T-helper 17 cell (primary cell): ENCODE results near the gene SLC27A1. TPM values are rescaled to one million over a fixed set of nuclear protein-coding genes. Genes with fewer than 3 reads are reported as not detected.
A peak's percentile ranks its signal among the peaks of the same experiment; 100 is the strongest.

ENCODE experiments used
- ATAC-seq: fragments of 150-1000 bp; cut with Tn5 transposase; 2 replicates; pipeline ENCODE4 v1.10.0; 2021; ENCODE audit warnings: mild to moderate bottlenecking, moderate library complexity
- DNase-seq, 3 donors: peaks; one replicate each; pipeline versions ENCODE4 v3.0.0 to v3.0.0-alpha.2; 2020 to 2021
- H3K9me3 ChIP-seq: one replicate; pipeline ENCODE4 v1.7.0; 2013; ENCODE audit warnings: low read length, mild to moderate bottlenecking; ENCODE audit not compliant: control insufficient read depth, poor library complexity, severe bottlenecking
- H3K27ac Mint-ChIP-seq: one replicate; pipeline ENCODE4 v1.8.0; 2022; ENCODE audit warnings: mild to moderate bottlenecking, moderate library complexity, mixed read lengths
- H3K27me3 Mint-ChIP-seq: one replicate; pipeline ENCODE4 v1.8.0; 2022; ENCODE audit warnings: mixed read lengths
- H3K36me3 Mint-ChIP-seq: one replicate; pipeline ENCODE4 v1.8.0; 2022; ENCODE audit warnings: low read depth, mixed read lengths
- H3K4me1 Mint-ChIP-seq: one replicate; pipeline ENCODE4 v1.8.0; 2022; ENCODE audit warnings: mild to moderate bottlenecking, mixed read lengths
- H3K4me3 Mint-ChIP-seq: one replicate; pipeline ENCODE4 v1.8.0; 2022; ENCODE audit warnings: mild to moderate bottlenecking, moderate library complexity, mixed read lengths
- total RNA-seq, 4 donors: library from RNA in 2 of 4; stranded (reverse) in 2 of 4; gene quantifications; one replicate each; pipeline ENCODE4 v1.2.3 and lab custom pipeline; 2022 to 2026

Gene SLC27A1
- total RNA-seq, 2 donors from 2014 or later = 5.8 to 7.1 TPM

- ATAC-seq (peak; percentile 88), DNase-seq (peak; percentile 45 to 49 (median 45))
- peak within 1 kb of the TSS; percentile 72 for H3K4me3 Mint-ChIP-seq
- H3K27ac Mint-ChIP-seq = no peak within 1 kb of the TSS
- peaks cover 8% of the 10 kb centered on the region for H3K4me1 Mint-ChIP-seq
- peaks cover 9% of the 10 kb centered on the region for H3K27me3 Mint-ChIP-seq
- H3K9me3 ChIP-seq = no peaks in the 10 kb centered on the region
- no peaks in the 10 kb centered on the region for H3K36me3 Mint-ChIP-seq
Measured at GRCh38 chr19:17448131-17448967, 22.0 kb upstream of the SLC27A1 start, which contains the start of gene TMEM221. Gene TMEM221, minus strand, starts transcription at chr19:17448668. Its CDS starts 206 bp downstream, at chr19:17448462.

DNA sequence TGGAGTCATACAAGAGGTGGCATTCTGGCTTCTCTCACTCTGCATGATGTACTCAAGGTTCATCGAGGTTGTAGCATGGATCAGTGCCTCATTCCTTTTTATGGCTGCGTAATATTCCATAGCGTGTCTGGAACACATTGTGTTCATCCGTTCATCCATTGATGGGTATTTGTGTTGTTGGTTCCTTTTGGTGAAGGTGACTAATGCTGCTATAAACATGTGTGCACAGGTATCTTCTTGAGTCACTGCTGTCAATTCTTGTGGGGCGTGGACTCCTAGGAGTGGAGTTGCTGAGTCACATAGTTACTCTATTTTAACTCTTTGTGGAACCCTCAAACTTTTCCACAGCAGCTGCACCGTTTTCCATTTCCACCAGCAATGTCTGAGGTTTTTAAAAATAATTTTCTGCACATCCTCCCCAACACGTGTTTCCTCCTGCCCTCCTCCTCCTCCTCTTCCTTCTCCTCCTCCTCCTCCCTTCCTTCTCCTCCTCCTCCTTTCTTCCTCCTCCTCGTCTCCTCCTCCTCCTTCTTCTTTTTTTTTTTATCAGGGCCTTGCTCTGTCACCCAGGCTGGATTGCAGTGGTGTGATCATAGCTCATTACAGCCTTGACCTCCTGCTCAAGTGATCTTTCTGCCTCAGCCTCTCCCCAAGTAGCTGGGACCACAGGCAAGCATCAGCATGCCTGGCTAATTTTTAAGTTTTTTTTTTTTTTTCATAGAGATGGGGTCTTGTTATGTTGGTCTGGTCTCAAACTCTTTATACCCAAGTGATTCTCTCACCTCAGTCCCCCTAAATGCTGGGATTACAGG lies 19.9 kb upstream of the SLC27A1 start:
- no peaks in the 10 kb centered on the region for H3K9me3 ChIP-seq
- peaks cover 10% of the 10 kb centered on the region for H3K4me1 Mint-ChIP-seq
- ATAC-seq (no peak), DNase-seq (no peak)
- no peak overlapping the region for H3K27ac Mint-ChIP-seq
- H3K27me3 Mint-ChIP-seq = peaks cover 19% of the 10 kb centered on the region
- H3K36me3 Mint-ChIP-seq = no peaks in the 10 kb centered on the region
- no peak overlapping the region for H3K4me3 Mint-ChIP-seq

DNA sequence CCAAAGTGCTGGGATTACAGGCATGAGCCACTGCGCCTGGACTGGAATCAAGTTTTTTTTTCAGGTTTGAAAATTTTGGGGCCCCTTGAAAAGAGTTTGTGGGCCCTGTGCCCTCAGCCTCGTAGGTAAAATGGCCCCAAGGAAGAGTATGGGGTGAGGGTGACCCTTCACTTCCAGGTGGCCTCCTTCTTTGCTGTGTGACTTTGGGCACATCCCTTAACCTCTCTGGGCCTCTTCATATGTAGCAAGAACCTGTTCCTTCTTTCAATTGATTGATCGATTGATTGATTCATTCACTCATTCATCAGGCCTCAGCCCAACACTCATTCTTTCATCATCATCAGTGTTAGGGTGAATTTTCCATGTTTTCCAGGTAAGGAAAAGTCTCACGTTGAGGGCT lies 18.5 kb upstream of the SLC27A1 start:
- no peaks in the 10 kb centered on the region for H3K9me3 ChIP-seq
- ATAC-seq (no peak), DNase-seq (no peak)
- H3K27me3 Mint-ChIP-seq = peaks cover 25% of the 10 kb centered on the region
- no peak overlapping the region for H3K27ac Mint-ChIP-seq
- peaks cover 10% of the 10 kb centered on the region for H3K4me1 Mint-ChIP-seq
- no peak overlapping the region for H3K4me3 Mint-ChIP-seq
- no peaks in the 10 kb centered on the region for H3K36me3 Mint-ChIP-seq

GRCh38 chr19:17454576-17455071 lies 15.7 kb upstream of the SLC27A1 start:
- Mint-ChIP-seq H3K36me3 (no peaks in the 10 kb centered on the region), H3K4me3 (no peak overlapping the region), H3K27me3 (peaks cover 41% of the 10 kb centered on the region), H3K27ac (no peak overlapping the region), H3K4me1 (peaks cover 8% of the 10 kb centered on the region)
- no peak for DNase-seq
- no peaks in the 10 kb centered on the region for H3K9me3 ChIP-seq
- no peak for ATAC-seq

DNA sequence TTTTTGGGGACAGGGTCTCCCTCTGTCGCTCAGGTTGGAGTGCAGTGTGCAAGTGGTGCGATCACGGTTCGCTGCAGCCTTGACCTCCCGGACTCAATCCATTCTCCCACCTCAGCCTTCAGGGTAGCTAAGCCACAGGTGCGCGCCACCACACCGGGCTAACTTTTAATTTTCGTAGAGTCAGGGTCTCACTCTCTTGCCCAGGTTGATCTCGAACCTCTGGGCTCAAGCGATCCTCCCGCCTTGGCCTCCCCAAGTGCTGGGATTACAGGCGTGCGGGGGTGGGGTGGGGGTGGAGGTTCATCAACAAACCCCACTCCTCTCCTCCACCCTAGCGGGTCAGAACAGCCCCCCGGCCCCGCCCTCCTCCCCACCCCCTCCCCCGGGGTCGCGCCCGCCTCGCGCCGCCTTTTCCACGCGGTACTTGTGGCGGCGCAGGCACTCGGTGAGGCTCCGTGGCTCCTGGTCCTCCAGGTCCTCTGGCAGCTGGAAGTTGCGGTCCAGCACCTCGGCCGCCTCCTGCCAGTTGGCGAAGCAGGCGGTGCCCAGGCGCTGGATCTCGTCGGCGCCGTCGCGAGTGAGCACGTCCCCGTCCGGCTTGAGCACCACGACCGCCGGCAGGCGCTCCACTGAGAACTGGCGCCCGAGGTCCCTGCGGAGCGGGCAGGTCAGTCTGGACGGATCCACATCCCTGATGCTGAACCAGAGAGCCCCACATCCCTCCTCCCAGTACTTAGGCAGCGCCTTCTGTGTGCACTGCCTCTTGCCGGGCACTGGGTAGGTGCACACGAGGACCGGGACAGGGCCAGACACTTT lies 14.8 kb upstream of the SLC27A1 start:
- Mint-ChIP-seq H3K27ac (no peak overlapping the region), H3K4me3 (no peak overlapping the region), H3K27me3 (peaks cover 34% of the 10 kb centered on the region), H3K36me3 (no peaks in the 10 kb centered on the region), H3K4me1 (peaks cover 4% of the 10 kb centered on the region)
- no peak for ATAC-seq
- DNase-seq = no peak
- H3K9me3 ChIP-seq = no peaks in the 10 kb centered on the region

DNA sequence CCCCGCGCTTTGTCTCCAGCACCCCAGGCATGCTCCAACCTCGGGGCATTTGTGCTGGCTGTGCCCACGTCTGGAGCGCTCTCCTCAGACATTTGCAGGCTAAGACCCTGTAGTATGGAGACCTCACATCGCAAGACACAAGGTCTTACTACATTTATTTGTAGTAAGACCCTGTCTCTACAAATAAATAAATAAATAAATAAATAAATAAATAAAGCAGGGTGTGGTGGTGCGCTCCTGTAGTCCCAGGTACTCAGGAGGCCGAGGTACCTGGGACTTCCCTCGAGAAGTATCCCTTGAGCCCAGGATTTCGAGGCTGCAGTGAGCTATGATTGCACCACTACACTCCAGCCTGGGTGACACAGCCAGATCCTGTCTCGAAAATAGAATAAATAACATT lies 14.2 kb upstream of the SLC27A1 start:
- Mint-ChIP-seq H3K27ac (no peak overlapping the region), H3K27me3 (peaks cover 34% of the 10 kb centered on the region)

DNA sequence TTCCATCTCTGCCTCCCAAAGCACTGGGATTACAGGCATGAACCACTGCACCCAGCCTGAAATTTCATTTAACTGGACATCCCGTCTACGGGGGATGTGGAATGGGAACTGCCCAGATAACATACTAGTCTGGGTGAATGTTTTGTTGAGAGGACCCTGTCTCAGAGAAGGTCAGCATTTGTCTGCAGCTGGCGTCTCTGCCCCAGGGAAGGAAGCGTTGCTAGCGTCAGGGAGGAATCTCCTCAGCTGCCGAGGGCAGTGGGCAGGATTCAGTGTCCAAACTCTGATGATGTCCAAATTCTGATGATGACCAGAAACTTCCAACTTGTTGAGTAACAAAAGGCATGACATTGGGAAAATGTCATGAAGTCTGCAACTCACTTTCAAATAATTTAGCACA lies 12.7 kb upstream of the SLC27A1 start:
- no peaks in the 10 kb centered on the region for H3K36me3 Mint-ChIP-seq
- DNase-seq (no peak), ATAC-seq (no peak)
- no peak overlapping the region for H3K27ac Mint-ChIP-seq
- H3K9me3 ChIP-seq = no peaks in the 10 kb centered on the region
- no peak overlapping the region for H3K4me3 Mint-ChIP-seq
- H3K27me3 Mint-ChIP-seq = peaks cover 38% of the 10 kb centered on the region
- peaks cover 4% of the 10 kb centered on the region for H3K4me1 Mint-ChIP-seq

More for the DNA sequence above, 14.2 kb upstream of the SLC27A1 start:
- no peaks in the 10 kb centered on the region for H3K9me3 ChIP-seq
- H3K4me1 Mint-ChIP-seq = peaks cover 4% of the 10 kb centered on the region
- ATAC-seq (no peak), DNase-seq (no peak)
- H3K36me3 Mint-ChIP-seq = no peaks in the 10 kb centered on the region
- no peak overlapping the region for H3K4me3 Mint-ChIP-seq

- H3K27ac Mint-ChIP-seq = no peak overlapping the region
- H3K36me3 Mint-ChIP-seq = no peaks in the 10 kb centered on the region
- H3K4me3 Mint-ChIP-seq = no peak overlapping the region
- ATAC-seq (no peak), DNase-seq (no peak)
- H3K27me3 Mint-ChIP-seq = peaks cover 33% of the 10 kb centered on the region
- H3K4me1 Mint-ChIP-seq = no peaks in the 10 kb centered on the region
- H3K9me3 ChIP-seq = no peaks in the 10 kb centered on the region
Measured at GRCh38 chr19:17458970-17459369, 11.4 kb upstream of the SLC27A1 start.

- no peak for DNase-seq
- H3K27me3 Mint-ChIP-seq = peaks cover 27% of the 10 kb centered on the region
- no peak for ATAC-seq
- no peak within 1 kb of the TSS for H3K27ac Mint-ChIP-seq
- no peak within 1 kb of the TSS for H3K4me3 Mint-ChIP-seq
- no peaks in the 10 kb centered on the region for H3K36me3 Mint-ChIP-seq
- H3K9me3 ChIP-seq = no peaks in the 10 kb centered on the region
- H3K4me1 Mint-ChIP-seq = peaks cover 1% of the 10 kb centered on the region
Measured at GRCh38 chr19:17460372-17461230, 9.7 kb upstream of the SLC27A1 start, which contains the start of gene NXNL1. Gene NXNL1, minus strand, starts transcription at chr19:17460926. Its CDS starts 57 bp downstream, at chr19:17460869.

DNA sequence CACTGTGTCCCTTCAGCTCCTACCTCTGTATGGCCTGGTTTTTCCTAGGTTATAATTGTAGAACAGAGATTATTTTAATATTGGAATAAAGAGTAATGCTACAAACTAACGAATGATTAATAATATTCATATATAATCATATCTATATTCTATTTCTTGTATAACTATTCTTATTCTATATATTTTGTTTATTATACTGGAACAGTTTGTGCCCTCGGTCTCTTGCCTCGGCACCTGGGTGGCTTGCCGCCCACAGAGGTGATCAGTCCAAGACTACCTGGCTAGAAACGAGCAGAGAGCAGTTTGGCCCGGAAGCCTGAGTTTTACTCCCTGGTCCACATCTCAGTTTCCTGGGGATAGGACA lies 3.9 kb upstream of the SLC27A1 start:
- peak overlapping the region; percentile 43 for H3K27ac Mint-ChIP-seq

DNA sequence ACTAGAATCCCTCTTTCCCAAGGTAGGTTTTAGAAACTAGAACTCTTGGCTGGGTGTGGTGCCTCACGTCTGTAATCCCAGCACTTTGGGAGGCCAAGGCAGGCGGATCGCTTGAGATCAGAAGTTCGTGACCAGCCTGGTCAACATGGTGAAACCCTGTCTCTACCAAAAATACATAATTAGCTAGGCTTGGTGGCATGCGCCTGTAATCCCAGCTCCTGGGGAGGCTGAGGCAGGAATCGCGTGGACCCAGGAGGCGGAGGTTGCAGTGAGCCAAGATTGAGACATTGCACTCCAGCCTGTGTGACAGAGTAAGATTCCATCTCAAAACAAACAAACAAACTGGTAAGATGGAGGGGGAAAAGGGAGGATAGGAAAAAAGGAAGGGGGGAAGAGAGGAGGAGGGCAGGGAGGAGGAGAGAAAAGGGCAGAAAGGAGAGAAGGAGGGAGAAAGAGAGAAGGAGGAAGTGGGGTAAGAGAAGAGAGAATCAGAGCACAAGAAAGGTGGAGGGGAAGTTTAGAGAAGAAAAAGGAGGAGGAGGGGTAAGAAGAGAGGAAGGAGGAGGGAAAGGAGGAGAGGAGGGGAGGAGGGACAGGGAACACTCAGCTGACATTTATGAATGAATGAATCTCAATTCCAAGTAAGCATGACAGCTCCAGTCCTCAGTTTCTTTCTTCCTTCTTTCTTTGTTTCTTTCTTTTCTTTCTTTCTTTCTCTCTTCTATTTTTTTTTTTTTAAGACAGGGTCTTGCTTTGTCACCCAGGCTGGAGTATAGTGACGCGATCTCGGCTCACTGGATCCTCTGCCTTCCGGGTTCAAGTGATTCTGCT lies 2.6 kb upstream of the SLC27A1 start:
- Mint-ChIP-seq H3K27me3 (no peaks in the 10 kb centered on the region), H3K4me3 (no peak overlapping the region), H3K4me1 (peaks cover 24% of the 10 kb centered on the region), H3K27ac (peak overlapping the region; percentile 87), H3K36me3 (peaks cover 3% of the 10 kb centered on the region)
- DNase-seq (no peak), ATAC-seq (no peak)
- no peaks in the 10 kb centered on the region for H3K9me3 ChIP-seq

More for the DNA sequence above, 3.9 kb upstream of the SLC27A1 start:
- H3K27me3 Mint-ChIP-seq = peaks cover 3% of the 10 kb centered on the region
- H3K9me3 ChIP-seq = no peaks in the 10 kb centered on the region
- H3K4me1 Mint-ChIP-seq = peaks cover 24% of the 10 kb centered on the region
- peaks cover 3% of the 10 kb centered on the region for H3K36me3 Mint-ChIP-seq
- DNase-seq (no peak), ATAC-seq (no peak)
- no peak overlapping the region for H3K4me3 Mint-ChIP-seq
